ENCODE results near the gene GEMIN2. TPM values are rescaled to one million over a fixed set of nuclear protein-coding genes. Genes with fewer than 3 reads are reported as not detected.
"Not testable (repeated sequence)": the region's sequence is repeated elsewhere in the genome, so short reads cannot be mapped to it uniquely, and the experiment has no call there.

Gene GEMIN2
- total RNA-seq (10 to 100 TPM; 14.6 to 16.1 TPM), total RNA-seq (5.9 to 19.8 (median 13.0) reads per million in 172 experiments)
- 12.3 TPM for polyA plus RNA-seq (2013, experiment 1 of 2)
- 12.5 TPM for polyA plus RNA-seq (2013, experiment 2 of 2)

- intact Hi-C loops (cut with DNase I, micrococcal nuclease) = loop anchor here in 1 of 2 experiments (1.0 to 2.0 kb wide), 3 partner anchors 11 to 318 kb away; partner anchors contain the start of genes FBXO33, PNN and SEC23A
- Histone ChIP-seq H3K27ac (ENCODE audit: low read depth in 1 of 2, low read length in 2 of 2) (peak within 1 kb of the TSS; percentile 55 to 65), H3K27me3 (ENCODE audit: control insufficient read depth in 1 of 2, insufficient read depth in 2 of 2, low read length in 2 of 2) (no peaks in the 10 kb centered on the region), H3K9me3 (ENCODE audit: control insufficient read depth in 1 of 2, insufficient read depth in 1 of 2, low read length in 2 of 2) (no peaks in the 10 kb centered on the region), H3K36me3 (ENCODE audit: insufficient read depth, low read length) (peaks cover 16% of the 10 kb centered on the region), H3K4me3 (ENCODE audit: low read length) (peak within 1 kb of the TSS; percentile 72), H3K4me1 (ENCODE audit: insufficient read depth, low read length) (peaks cover 6% of the 10 kb centered on the region)
- Mint-ChIP-seq H3K4me3 (peak within 1 kb of the TSS; percentile 99), H3K27me3 (no peaks in the 10 kb centered on the region), H3K4me1 (ENCODE audit: low read depth) (peaks cover 17% of the 10 kb centered on the region), H3K27ac (peak within 1 kb of the TSS; percentile 91), H3K36me3 (ENCODE audit: low read depth) (peaks cover 28% of the 10 kb centered on the region), H3K9me3 (no peaks in the 10 kb centered on the region)
- no peak for TF ChIP-seq CTCF (IDR thresholded peaks at IDR 0.05)
- ChIA-PET CTCF (interaction anchor here (0.5 to 1.9 kb wide), 4 partner anchors 11 to 205 kb away, joined by 3 to 10 read pairs (median 4); partner anchors contain the start of gene SEC23A), POLR2A (interaction anchor here (0.7 to 2.6 kb wide), 17 partner anchors 10 to 318 kb away, joined by 3 to 59 read pairs (median 4); partner anchors contain the start of genes FBXO33, PNN, SEC23A and TRAPPC6B)
- peak; percentile 85 to 98 (median 92) for DNase-seq
- ATAC-seq (ENCODE audit: poor library complexity) = peak; percentile 98
Observed at GRCh38 chr14:39114073-39114838, at the start of gene GEMIN2. TSS of gene GEMIN2 (plus strand) at chr14:39114323. CDS start at chr14:39114339, 16 bp downstream.

- H3K4me1 ChIP-seq (ENCODE audit: insufficient read depth, low read length); H3K27ac ChIP-seq (ENCODE audit: low read depth in 1 of 2, low read length in 2 of 2); POLR2A ChIA-PET; H3K4me3 ChIP-seq (ENCODE audit: low read length); H3K27me3 ChIP-seq (ENCODE audit: control insufficient read depth in 1 of 2, insufficient read depth in 2 of 2, low read length in 2 of 2); H3K9me3 Mint-ChIP-seq; H3K27ac Mint-ChIP-seq; ATAC-seq (ENCODE audit: poor library complexity); H3K27me3 Mint-ChIP-seq; intact Hi-C loops (cut with DNase I, micrococcal nuclease); H3K9me3 ChIP-seq (ENCODE audit: control insufficient read depth in 1 of 2, insufficient read depth in 1 of 2, low read length in 2 of 2); DNase-seq; CTCF ChIA-PET; H3K4me3 Mint-ChIP-seq; H3K4me1 Mint-ChIP-seq (ENCODE audit: low read depth): not testable (repeated sequence)
- H3K36me3 Mint-ChIP-seq (ENCODE audit: low read depth) = peaks cover 88% of the 10 kb centered on the region
- H3K36me3 ChIP-seq (ENCODE audit: insufficient read depth, low read length) = peaks cover 72% of the 10 kb centered on the region
Observed at GRCh38 chr14:39069169-39069805, 44.8 kb upstream of the GEMIN2 start.

- Mint-ChIP-seq H3K27me3 (no peaks in the 10 kb centered on the region), H3K4me1 (ENCODE audit: low read depth) (peaks cover 5% of the 10 kb centered on the region), H3K27ac (no peak overlapping the region), H3K9me3 (no peaks in the 10 kb centered on the region), H3K36me3 (ENCODE audit: low read depth) (peaks cover 88% of the 10 kb centered on the region), H3K4me3 (no peak overlapping the region)
- H3K27ac ChIP-seq (ENCODE audit: low read depth in 1 of 2, low read length in 2 of 2) = no peak overlapping the region
- CTCF ChIA-PET = no interaction called here
- intact Hi-C loops (cut with DNase I, micrococcal nuclease) = no loop called here
- no peaks in the 10 kb centered on the region for H3K4me1 ChIP-seq (ENCODE audit: insufficient read depth, low read length)
- no peaks in the 10 kb centered on the region for H3K9me3 ChIP-seq (ENCODE audit: control insufficient read depth in 1 of 2, insufficient read depth in 1 of 2, low read length in 2 of 2)
- no peak for TF ChIP-seq CTCF (IDR thresholded peaks at IDR 0.05)
- no peaks in the 10 kb centered on the region for H3K27me3 ChIP-seq (ENCODE audit: control insufficient read depth in 1 of 2, insufficient read depth in 2 of 2, low read length in 2 of 2)
- ATAC-seq (ENCODE audit: poor library complexity) (no peak), DNase-seq (no peak)
- no peak overlapping the region for H3K4me3 ChIP-seq (ENCODE audit: low read length)
- POLR2A ChIA-PET = no interaction called here
- H3K36me3 ChIP-seq (ENCODE audit: insufficient read depth, low read length) = peaks cover 69% of the 10 kb centered on the region
Observed at GRCh38 chr14:39069923-39070322, 44.2 kb upstream of the GEMIN2 start.

Measured in CD4-positive, alpha-beta T cell (primary cell).